Mononuclear cell (primary cell): ENCODE data around the gene ZNF493. TPM values are rescaled to one million over a fixed set of nuclear protein-coding genes. Genes with fewer than 3 reads are reported as not detected.

Source experiments
- H3K27me3 ChIP-seq: 2 replicates; pipeline ENCODE4 v1.6.0; 2011; ENCODE audit warnings: low read length, control low read depth; ENCODE audit not compliant: insufficient read depth
- H3K4me1 ChIP-seq: 2 replicates; pipeline ENCODE4 v1.5.1; 2011; ENCODE audit warnings: mild to moderate bottlenecking, low read length, control low read depth; ENCODE audit not compliant: insufficient read depth
- H3K4me3 ChIP-seq: 2 replicates; pipeline ENCODE4 v1.5.1; 2011; ENCODE audit warnings: mild to moderate bottlenecking, low read length, moderate library complexity
- H3K9me3 ChIP-seq: 2 replicates; pipeline ENCODE4 v1.5.1; 2011; ENCODE audit warnings: low read depth, mild to moderate bottlenecking, control low read depth, low read length
- total RNA-seq: library from RNA; depleted of rRNA; stranded (reverse); fragments of >200 nt; gene quantifications from one replicate; pipeline ENCODE4 v1.2.3, GENCODE V29; 2012

The ZNF493 gene
- total RNA-seq, 1 donor, result 71.2 TPM

- no peak overlapping the region for H3K4me3 ChIP-seq
- H3K9me3 ChIP-seq, result peaks cover 60% of the 10 kb centered on the region
- H3K27me3 ChIP-seq, result no peaks in the 10 kb centered on the region
- no peaks in the 10 kb centered on the region for H3K4me1 ChIP-seq
These were observed 38.1 kb downstream of the ZNF493 start for GRCh38 chr19:21434967-21435544.

DNA sequence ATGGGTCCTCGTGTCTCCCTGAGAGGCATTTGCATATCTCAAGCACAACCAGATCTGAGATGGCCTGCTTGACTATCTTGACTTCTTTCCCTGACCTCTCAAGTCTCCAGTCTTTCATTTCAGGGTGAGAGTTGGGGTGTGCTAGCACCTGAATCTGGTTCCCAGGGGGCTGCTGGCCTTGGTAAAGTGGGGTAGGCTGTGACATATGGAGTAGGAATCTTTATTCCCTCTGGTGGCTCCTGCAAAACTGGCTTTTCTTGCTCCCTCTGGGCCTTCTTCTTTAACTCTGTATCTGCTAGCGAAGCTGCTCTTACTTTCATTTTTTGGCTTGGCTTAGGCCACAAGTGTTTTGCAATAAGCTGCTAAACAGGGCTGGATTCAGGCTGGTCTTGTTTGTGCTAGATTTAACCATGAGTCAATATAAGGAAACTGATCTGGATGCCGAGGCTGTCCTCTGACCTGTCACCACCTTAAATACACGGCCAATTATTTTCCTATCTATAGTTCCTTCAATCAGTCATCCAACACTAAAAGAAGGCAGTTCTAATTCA lies 42.3 kb downstream of the ZNF493 start:
- no peak overlapping the region for H3K4me3 ChIP-seq
- H3K4me1 ChIP-seq, result no peaks in the 10 kb centered on the region
- H3K9me3 ChIP-seq, result peaks cover 31% of the 10 kb centered on the region

GRCh38 chr19:21440321-21440720 lies 43.4 kb downstream of the ZNF493 start:
- Histone ChIP-seq H3K27me3 (no peaks in the 10 kb centered on the region), H3K4me3 (no peak overlapping the region), H3K9me3 (peaks cover 33% of the 10 kb centered on the region), H3K4me1 (no peaks in the 10 kb centered on the region)

More for the DNA sequence above, 42.3 kb downstream of the ZNF493 start:
- no peaks in the 10 kb centered on the region for H3K27me3 ChIP-seq

- H3K9me3 ChIP-seq, result peaks cover 26% of the 10 kb centered on the region
- no peak overlapping the region for H3K4me3 ChIP-seq
- no peaks in the 10 kb centered on the region for H3K4me1 ChIP-seq
- no peaks in the 10 kb centered on the region for H3K27me3 ChIP-seq
These were observed 54.3 kb downstream of the ZNF493 start for GRCh38 chr19:21451187-21451586.

GRCh38 chr19:21454901-21455300 lies 58.0 kb downstream of the ZNF493 start:
- Histone ChIP-seq H3K9me3 (peaks cover 28% of the 10 kb centered on the region), H3K4me1 (no peaks in the 10 kb centered on the region), H3K27me3 (no peaks in the 10 kb centered on the region), H3K4me3 (no peak overlapping the region)

DNA sequence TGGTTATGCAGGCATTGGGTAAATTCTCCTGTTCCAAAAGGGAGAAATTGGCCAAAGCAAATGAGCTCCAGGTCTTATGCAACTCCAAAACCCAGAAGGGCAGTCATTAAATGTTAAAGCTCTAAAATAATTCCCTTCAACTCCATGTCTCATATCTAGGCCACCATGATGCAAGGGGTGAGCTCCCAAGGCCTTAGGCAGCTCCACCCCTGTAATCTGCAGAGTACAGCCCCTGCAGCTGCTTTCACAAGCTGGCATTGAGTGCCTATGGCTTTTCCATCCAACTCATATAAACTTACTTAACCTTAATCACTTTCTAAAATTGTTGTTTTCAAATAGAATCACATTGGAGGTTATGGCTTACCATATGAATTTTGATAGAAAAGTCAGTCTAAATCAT lies 63.8 kb downstream of the ZNF493 start:
- Histone ChIP-seq H3K27me3 (no peaks in the 10 kb centered on the region), H3K9me3 (peaks cover 6% of the 10 kb centered on the region), H3K4me1 (peaks cover 6% of the 10 kb centered on the region), H3K4me3 (no peak overlapping the region)

DNA sequence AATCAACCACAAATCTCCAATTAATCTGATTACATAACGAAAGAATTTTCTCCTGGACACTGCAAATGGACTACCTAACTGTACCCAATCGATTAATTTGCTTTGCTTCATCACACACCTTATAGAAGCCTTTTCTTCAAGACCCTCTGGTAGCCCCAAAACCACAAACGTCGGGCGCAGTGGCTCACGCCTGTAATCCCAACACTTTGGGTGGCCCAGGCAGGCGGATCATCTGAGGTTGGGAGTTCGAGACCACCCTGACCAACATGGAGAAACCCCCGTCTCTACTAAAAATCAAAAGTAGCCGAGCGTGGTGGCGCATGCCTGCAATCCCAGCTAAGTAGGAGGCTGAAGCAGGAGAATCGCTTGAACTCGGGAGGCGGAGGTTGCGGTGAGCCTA lies 65.6 kb downstream of the ZNF493 start:
- Histone ChIP-seq H3K4me1 (peaks cover 6% of the 10 kb centered on the region), H3K4me3 (no peak overlapping the region), H3K27me3 (no peaks in the 10 kb centered on the region), H3K9me3 (no peaks in the 10 kb centered on the region)

DNA sequence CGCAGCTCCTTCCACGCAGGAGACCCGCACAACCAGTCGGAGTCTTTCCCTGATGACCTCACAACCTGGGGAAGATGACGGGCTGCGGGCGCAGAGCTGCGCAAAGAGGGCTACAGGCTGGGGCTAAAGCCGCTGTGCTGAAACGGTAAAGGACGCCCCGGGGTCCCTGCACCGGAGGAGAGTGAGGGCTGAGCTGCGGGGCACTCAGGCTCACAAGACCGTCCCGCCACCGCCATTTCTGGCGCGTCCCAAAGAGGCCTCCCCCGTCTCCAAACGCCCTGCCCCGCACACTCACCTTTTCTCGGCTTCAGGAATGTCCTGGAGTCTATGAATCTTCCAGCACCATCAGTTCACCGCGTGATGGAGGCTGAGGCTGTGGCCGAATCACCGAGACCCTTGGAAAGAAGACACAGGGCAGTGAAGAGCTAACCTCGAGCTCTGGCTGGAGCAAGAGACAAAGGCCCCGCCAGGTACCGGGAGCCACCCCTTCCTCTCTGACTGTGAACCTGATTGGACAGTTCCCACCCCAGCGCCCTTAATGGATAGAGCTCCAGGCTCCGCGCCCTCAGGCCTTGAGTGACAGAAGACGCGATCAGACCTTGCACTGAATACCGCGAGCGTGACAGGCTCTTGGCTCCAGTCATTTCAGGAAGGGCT lies 66.6 kb downstream of the ZNF493 start:
- Histone ChIP-seq H3K4me3 (peak overlapping the region; percentile 32), H3K27me3 (no peaks in the 10 kb centered on the region), H3K4me1 (peaks cover 6% of the 10 kb centered on the region), H3K9me3 (no peaks in the 10 kb centered on the region)

DNA sequence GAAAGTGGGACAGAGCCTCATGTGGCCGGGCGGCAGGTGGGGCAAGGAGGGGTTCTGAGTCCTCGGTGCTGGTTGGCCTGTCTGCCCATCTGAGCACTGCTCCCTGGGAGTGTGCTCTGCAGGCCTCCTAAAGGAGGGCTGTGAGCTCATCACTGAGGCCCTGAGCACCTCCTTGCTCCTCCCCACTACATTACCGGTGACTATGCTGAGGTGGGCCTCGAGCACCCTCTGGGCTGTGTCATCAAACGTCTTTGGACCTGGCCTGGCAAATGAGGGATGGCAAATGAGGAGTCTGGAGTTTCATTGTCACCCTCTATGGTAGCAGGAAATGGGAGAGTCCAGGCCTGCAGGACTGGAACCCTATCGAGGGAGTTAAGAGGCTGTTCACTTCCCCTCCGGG lies 69.7 kb downstream of the ZNF493 start:
- peaks cover 6% of the 10 kb centered on the region for H3K4me1 ChIP-seq
- no peak overlapping the region for H3K4me3 ChIP-seq
- H3K9me3 ChIP-seq, result no peaks in the 10 kb centered on the region
- no peaks in the 10 kb centered on the region for H3K27me3 ChIP-seq

- H3K27me3 ChIP-seq, result no peaks in the 10 kb centered on the region
- no peaks in the 10 kb centered on the region for H3K9me3 ChIP-seq
- H3K4me1 ChIP-seq, result peaks cover 2% of the 10 kb centered on the region
- H3K4me3 ChIP-seq, result no peak overlapping the region
These were observed 71.9 kb downstream of the ZNF493 start for GRCh38 chr19:21468791-21469190.

DNA sequence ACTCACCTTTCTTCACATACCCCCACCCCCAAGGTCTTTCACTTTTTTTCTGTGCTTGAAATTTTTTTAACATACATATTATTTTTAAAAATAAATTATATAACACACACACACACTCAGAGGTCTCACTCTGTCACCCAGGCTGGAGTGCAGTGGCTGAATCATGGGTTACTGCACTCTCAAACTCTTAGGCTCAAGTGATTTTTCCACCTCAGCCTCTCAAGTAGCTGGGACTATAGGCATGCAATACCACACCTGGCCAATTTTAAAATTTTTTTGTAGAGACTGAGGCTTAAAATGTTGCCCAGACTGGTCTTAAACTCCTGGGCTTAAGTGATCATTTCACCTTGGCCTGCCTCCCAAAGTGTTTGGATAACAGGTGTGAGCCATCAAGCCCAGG lies 75.6 kb downstream of the ZNF493 start:
- Histone ChIP-seq H3K4me1 (peaks cover 11% of the 10 kb centered on the region), H3K4me3 (no peak overlapping the region), H3K27me3 (no peaks in the 10 kb centered on the region), H3K9me3 (no peaks in the 10 kb centered on the region)

DNA sequence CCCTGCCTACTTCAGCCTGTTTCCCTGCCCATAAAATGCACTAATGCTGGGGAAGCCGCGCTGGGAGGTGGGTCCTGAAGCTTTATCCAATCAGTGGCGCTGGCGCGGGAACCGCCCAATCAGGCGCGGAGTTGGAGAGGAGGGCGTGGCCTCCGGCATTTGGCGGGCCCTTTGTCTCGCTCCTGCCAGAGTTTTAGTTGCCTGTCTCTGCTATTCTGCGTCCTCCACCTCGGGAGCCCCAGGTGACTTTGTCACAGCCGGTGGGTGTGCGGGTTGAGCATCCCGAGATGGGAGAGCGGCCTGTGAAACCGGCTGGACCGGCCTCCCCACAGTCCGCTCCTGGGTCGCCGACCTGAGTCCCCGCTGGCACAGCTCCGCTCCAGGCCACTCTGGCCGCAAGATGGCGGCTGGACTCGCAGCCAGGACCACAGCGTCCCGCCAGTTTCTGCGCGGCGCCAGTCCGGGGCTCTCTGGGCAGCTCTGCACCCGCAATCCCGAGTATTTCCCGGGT lies 77.8 kb downstream of the ZNF493 start:
- Histone ChIP-seq H3K9me3 (no peaks in the 10 kb centered on the region), H3K4me1 (peaks cover 11% of the 10 kb centered on the region), H3K27me3 (no peaks in the 10 kb centered on the region), H3K4me3 (peak overlapping the region; percentile 30)

Other genes starting within 250 kb of the ZNF493 start
- gene ZNF708, start 67.7 kb upstream of the ZNF493 start, total RNA-seq, result 33.4 TPM
- 4.2 TPM for gene ZNF738, start 38.1 kb upstream of the ZNF493 start, total RNA-seq
- 8.4 TPM for gene ZNF429, start 108.5 kb downstream of the ZNF493 start, total RNA-seq